Spleen (tissue), 7 donors: Measurements from ENCODE around the gene ARAP3.

Source experiments
- POLR2A ChIP-seq, 3 donors: fragments of 450-650 bp; IDR thresholded peaks; one replicate each; pipeline ENCODE4 v1.5.1; 2017; ENCODE audit warnings: antibody characterized with exemption in 3 of 3, mild to moderate bottlenecking in 1 of 3
- POLR2AphosphoS5 ChIP-seq, 3 donors: sonication (generic); formaldehyde crosslinking; IDR thresholded peaks; one replicate each; pipeline ENCODE4 v1.5.1; 2017; ENCODE audit warnings: antibody characterized with exemption in 3 of 3
- TF ChIP-seq, protein P1 (sequence below), 11 experiments: fragments of 200-600 bp in 7 of 11; fragments of 450-650 bp in 4 of 11; sonication (generic) in 4 of 11; IDR thresholded peaks in 8 of 11; conservative IDR thresholded peaks in 3 of 11; 1 replicate in 7 of 11; 2 replicates in 4 of 11; pipeline versions ENCODE4 v1.4.0 to v1.8.0; 2016 to 2021; ENCODE audit warnings: antibody characterized with exemption in 11 of 11, inconsistent platforms in 4 of 11, mild to moderate bottlenecking in 1 of 11
- donor health status: DM: no; HTN: no; CAD: no; lungs with moderate emphysema.
- donor health status: DM: no; HTN: no; CAD: no.
- donor health status: DM: no; HTN: no; CAD: no.

DNA sequence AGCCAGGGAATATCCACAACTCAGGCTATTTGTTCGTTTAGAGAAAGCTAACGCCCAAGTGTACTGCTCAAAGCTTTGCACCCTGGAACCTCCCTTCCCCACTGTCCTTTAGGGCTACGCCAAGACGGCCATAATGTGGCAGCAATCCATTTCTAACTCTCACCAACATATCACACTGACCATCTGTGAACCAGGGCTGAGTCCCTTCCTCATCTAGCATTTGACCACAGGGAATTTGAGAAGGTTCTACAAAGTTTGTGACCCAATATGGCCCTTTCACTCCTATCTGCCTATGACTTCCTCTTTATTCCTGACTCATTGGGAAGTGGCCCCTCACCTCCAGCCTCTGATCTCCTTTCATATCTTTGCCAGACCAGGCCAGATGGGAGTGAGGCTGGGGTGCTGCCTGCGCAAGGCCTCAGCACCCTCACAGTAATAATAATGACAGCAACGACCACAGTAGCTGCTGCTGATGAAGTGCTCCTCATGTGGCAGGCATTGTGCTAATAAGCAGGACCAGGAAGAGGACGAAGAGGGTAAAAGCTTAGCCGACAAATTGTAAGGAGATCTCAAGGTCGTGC lies 9.3 kb upstream of the ARAP3 start:
- TF ChIP-seq, protein P1, sequence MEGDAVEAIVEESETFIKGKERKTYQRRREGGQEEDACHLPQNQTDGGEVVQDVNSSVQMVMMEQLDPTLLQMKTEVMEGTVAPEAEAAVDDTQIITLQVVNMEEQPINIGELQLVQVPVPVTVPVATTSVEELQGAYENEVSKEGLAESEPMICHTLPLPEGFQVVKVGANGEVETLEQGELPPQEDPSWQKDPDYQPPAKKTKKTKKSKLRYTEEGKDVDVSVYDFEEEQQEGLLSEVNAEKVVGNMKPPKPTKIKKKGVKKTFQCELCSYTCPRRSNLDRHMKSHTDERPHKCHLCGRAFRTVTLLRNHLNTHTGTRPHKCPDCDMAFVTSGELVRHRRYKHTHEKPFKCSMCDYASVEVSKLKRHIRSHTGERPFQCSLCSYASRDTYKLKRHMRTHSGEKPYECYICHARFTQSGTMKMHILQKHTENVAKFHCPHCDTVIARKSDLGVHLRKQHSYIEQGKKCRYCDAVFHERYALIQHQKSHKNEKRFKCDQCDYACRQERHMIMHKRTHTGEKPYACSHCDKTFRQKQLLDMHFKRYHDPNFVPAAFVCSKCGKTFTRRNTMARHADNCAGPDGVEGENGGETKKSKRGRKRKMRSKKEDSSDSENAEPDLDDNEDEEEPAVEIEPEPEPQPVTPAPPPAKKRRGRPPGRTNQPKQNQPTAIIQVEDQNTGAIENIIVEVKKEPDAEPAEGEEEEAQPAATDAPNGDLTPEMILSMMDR (IDR thresholded peaks at IDR 0.05 in 8 of 11, conservative IDR thresholded peaks at IDR 0.05 in 3 of 11), result no peak
- TF ChIP-seq POLR2AphosphoS5 (IDR thresholded peaks at IDR 0.05) (no peak), POLR2A (IDR thresholded peaks at IDR 0.05) (no peak)
